ENCODE data around the gene CHDH. TPM values are rescaled to one million over a fixed set of nuclear protein-coding genes. Genes with fewer than 3 reads are reported as not detected.

CHDH gene, protein sequence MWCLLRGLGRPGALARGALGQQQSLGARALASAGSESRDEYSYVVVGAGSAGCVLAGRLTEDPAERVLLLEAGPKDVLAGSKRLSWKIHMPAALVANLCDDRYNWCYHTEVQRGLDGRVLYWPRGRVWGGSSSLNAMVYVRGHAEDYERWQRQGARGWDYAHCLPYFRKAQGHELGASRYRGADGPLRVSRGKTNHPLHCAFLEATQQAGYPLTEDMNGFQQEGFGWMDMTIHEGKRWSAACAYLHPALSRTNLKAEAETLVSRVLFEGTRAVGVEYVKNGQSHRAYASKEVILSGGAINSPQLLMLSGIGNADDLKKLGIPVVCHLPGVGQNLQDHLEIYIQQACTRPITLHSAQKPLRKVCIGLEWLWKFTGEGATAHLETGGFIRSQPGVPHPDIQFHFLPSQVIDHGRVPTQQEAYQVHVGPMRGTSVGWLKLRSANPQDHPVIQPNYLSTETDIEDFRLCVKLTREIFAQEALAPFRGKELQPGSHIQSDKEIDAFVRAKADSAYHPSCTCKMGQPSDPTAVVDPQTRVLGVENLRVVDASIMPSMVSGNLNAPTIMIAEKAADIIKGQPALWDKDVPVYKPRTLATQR
- not detected for total RNA-seq (2013)
- not detected for polyA plus RNA-seq
- 0.42 TPM in 1 of 2 replicates, not detected in the other for polyA minus RNA-seq
- 0 to 1.2 (median 0.41) reads per million in 11 experiments for total RNA-seq

DNA sequence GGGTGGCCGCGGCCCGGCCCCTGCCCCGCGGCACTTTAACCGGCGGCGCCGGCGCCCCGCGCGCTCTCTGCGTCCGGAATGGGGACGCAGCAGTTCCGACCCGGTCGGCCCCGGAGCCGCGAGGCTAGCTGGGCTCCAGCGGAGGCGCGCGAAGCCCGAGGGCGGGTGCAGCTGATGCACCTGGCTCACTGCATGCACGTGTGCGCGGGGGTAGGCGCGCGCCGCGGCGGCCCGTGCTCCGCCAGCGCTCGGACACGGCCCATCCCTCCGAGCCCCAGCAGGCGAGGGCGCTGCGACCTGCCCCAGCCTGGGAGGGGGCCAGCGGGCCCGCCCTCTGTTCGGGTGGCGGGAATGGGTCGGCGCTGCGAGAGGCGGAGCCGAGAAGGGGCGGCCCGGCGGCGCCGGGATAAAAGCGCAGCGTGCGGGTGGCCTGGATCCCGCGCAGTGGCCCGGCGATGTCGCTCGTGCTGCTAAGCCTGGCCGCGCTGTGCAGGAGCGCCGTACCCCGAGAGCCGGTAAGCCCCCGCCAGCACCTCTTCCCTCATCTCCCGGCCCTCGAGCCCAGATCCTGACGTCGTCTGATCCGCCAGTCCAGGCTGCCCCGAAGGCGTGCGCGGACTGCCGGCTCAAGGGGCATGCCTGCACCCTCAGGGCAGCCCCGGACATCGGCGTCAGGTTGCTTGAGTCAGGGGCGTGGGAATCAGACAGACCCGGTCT, at the start of gene CHDH, which contains the start of gene IL17RB:
Gene CHDH (minus strand): TSS at position 286 of the 717 bp plus-strand sequence. CDS start 22,411 bp downstream, outside the sequence.
Gene IL17RB (plus strand): TSS at position 435 of the 717 bp plus-strand sequence. CDS start 21 bp downstream, at position 456.
- Histone ChIP-seq H3K9ac (ENCODE audit: insufficient read depth, low read length, poor library complexity, severe bottlenecking) (peak within 1 kb of the TSS; percentile 51), H2AFZ (ENCODE audit: insufficient read depth, low read depth, low read length, poor library complexity, severe bottlenecking) (peak within 1 kb of the TSS; percentile 77)

More for the DNA sequence above, at the start of gene CHDH, which contains the start of gene IL17RB:
- Mint-ChIP-seq H3K27ac (no peak within 1 kb of the TSS), H3K4me1 (peaks cover 9% of the 10 kb centered on the region), H3K9me3 (peaks cover 0 to 10% (median 1%) of the 10 kb centered on the region in 7 donors), H3K36me3 (peaks cover 2 to 3% of the 10 kb centered on the region in 2 donors), H3K27me3 (ENCODE audit: low read depth in 3 of 3) (peaks cover 52 to 69% (median 53%) of the 10 kb centered on the region in 3 donors), H3K4me3 (peak within 1 kb of the TSS; percentile 74 to 92)
- H3K27ac ChIP-seq (ENCODE audit: low read depth in 1 of 2, low read length in 2 of 2): no peak within 1 kb of the TSS
- H4K20me1 ChIP-seq (ENCODE audit: insufficient read depth, low read length): no peaks in the 10 kb centered on the region
- H3K27me3 ChIP-seq (ENCODE audit: control insufficient read depth in 2 of 2, insufficient read depth in 2 of 2, low read length in 2 of 2): peaks cover 29 to 64% of the 10 kb centered on the region in 2 donors
- H3K4me3 ChIP-seq (replicated peaks in 1 of 3; ENCODE audit: low read depth in 2 of 3, low read length in 3 of 3): peak within 1 kb of the TSS; percentile 27 to 76 (median 31)
- intact Hi-C loops (cut with micrococcal nuclease): no loop called here
- H3K36me3 ChIP-seq (replicated peaks in 1 of 2; ENCODE audit: control insufficient read depth in 1 of 2, insufficient read depth in 2 of 2, low read length in 2 of 2): no peaks in the 10 kb centered on the region
- peaks cover 0 to 8% of the 10 kb centered on the region in 2 donors for H3K9me3 ChIP-seq (replicated peaks in 1 of 2; ENCODE audit: control insufficient read depth in 1 of 2, insufficient read depth in 1 of 2, low read length in 2 of 2)
- peaks cover 8 to 14% of the 10 kb centered on the region in 2 donors for H3K4me1 ChIP-seq (ENCODE audit: control insufficient read depth in 1 of 2, insufficient read depth in 2 of 2, low read length in 2 of 2)
- TF ChIP-seq, protein P1, sequence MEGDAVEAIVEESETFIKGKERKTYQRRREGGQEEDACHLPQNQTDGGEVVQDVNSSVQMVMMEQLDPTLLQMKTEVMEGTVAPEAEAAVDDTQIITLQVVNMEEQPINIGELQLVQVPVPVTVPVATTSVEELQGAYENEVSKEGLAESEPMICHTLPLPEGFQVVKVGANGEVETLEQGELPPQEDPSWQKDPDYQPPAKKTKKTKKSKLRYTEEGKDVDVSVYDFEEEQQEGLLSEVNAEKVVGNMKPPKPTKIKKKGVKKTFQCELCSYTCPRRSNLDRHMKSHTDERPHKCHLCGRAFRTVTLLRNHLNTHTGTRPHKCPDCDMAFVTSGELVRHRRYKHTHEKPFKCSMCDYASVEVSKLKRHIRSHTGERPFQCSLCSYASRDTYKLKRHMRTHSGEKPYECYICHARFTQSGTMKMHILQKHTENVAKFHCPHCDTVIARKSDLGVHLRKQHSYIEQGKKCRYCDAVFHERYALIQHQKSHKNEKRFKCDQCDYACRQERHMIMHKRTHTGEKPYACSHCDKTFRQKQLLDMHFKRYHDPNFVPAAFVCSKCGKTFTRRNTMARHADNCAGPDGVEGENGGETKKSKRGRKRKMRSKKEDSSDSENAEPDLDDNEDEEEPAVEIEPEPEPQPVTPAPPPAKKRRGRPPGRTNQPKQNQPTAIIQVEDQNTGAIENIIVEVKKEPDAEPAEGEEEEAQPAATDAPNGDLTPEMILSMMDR (IDR thresholded peaks at IDR 0.05): no peak
- no peaks in the 10 kb centered on the region for H3K79me2 ChIP-seq (ENCODE audit: insufficient read depth, low read length)
- WGBS (ENCODE audit: insufficient coverage): 3% methylated on average over 91 of the region's 91 CpGs
- DNase-seq: no peak
- H3K4me2 ChIP-seq (replicated peaks; ENCODE audit: extremely low read depth, low read length, poor library complexity, severe bottlenecking): peak within 1 kb of the TSS; percentile 80
